IPS-15b (cell line): ENCODE data around the gene ARHGAP9.

Experiments
- H3K27me3 ChIP-seq: one replicate; pipeline ENCODE4 v1.6.1; 2013; ENCODE audit warnings: low read length; ENCODE audit not compliant: control insufficient read depth, insufficient read depth
- H3K36me3 ChIP-seq: one replicate; pipeline ENCODE4 v1.6.1; 2013; ENCODE audit warnings: low read length; ENCODE audit not compliant: control insufficient read depth, insufficient read depth
- H3K4me1 ChIP-seq: one replicate; pipeline ENCODE4 v1.6.1; 2013; ENCODE audit warnings: mild to moderate bottlenecking, low read length; ENCODE audit not compliant: control insufficient read depth, insufficient read depth
- H3K4me3 ChIP-seq: one replicate; pipeline ENCODE4 v1.5.1; 2013; ENCODE audit warnings: low read depth, low read length
- H3K9ac ChIP-seq: one replicate; pipeline ENCODE4 v1.6.1; 2013; ENCODE audit warnings: low read depth, mild to moderate bottlenecking, low read length
- H3K9me3 ChIP-seq: one replicate; pipeline ENCODE4 v1.6.1; 2013; ENCODE audit warnings: mild to moderate bottlenecking, low read length; ENCODE audit not compliant: control insufficient read depth, insufficient read depth

The ARHGAP9 gene

DNA sequence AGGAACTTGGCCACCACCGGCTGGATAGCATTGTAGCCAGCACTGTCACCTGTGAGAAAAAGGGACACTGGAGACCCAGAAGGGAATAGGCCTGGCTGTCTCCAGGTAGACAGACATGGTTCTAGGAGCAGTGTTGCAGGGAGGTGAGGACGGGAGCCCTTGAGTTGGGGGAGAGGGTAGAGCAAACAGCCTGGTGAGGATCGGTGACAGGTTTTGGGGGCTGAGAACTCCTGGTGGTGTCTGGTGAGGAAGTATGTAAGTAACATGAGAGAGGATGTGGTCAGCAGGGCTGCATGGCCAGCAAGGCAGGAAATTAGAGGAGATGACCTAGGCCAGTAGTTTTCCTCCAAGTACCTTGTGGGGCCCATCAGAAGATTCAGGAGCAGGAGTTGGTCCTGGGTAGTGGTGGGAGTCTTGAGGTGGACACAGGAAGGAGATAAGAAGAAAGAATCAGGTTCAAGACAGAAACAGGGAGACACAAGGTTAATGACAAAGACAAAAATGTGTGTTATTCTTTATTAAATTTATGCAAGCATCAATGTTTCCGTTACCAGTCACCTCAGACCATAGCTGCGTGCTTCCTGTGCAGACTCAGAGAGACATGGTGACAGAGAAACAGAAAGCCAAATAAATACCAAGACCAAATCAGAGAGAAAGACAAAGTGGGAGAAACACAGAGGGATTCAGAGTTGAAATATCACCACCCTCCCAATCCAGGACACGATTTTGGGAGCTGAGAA is at the start of gene ARHGAP9:
ARHGAP9 (minus strand) TSS at position 491 of the 740 bp plus-strand sequence; CDS start at position 31, 460 bp downstream.
- no peaks in the 10 kb centered on the region for H3K36me3 ChIP-seq
- H3K9me3 ChIP-seq, result no peaks in the 10 kb centered on the region
- H3K27me3 ChIP-seq, result peaks cover 39% of the 10 kb centered on the region
- no peak within 1 kb of the TSS for H3K4me3 ChIP-seq
- H3K9ac ChIP-seq, result no peak within 1 kb of the TSS
- peaks cover 11% of the 10 kb centered on the region for H3K4me1 ChIP-seq

- Histone ChIP-seq H3K9me3 (no peaks in the 10 kb centered on the region), H3K36me3 (peaks cover 37% of the 10 kb centered on the region)
Measured at GRCh38 chr12:57528831-57529555, 49.3 kb upstream of the ARHGAP9 start.

GRCh38 chr12:57528176-57528575 is 48.5 kb upstream of the ARHGAP9 start:
- Histone ChIP-seq H3K27me3 (no peaks in the 10 kb centered on the region), H3K36me3 (peaks cover 35% of the 10 kb centered on the region), H3K4me3 (no peak overlapping the region), H3K4me1 (peaks cover 7% of the 10 kb centered on the region), H3K9me3 (no peaks in the 10 kb centered on the region), H3K9ac (no peak overlapping the region)

More at GRCh38 chr12:57528831-57529555, 49.3 kb upstream of the ARHGAP9 start:
- H3K9ac ChIP-seq, result no peak overlapping the region
- no peak overlapping the region for H3K4me3 ChIP-seq
- H3K27me3 ChIP-seq, result no peaks in the 10 kb centered on the region
- H3K4me1 ChIP-seq, result peaks cover 2% of the 10 kb centered on the region

- peaks cover 7% of the 10 kb centered on the region for H3K4me1 ChIP-seq
- H3K27me3 ChIP-seq, result no peaks in the 10 kb centered on the region
- peaks cover 34% of the 10 kb centered on the region for H3K36me3 ChIP-seq
- H3K9me3 ChIP-seq, result no peaks in the 10 kb centered on the region
- H3K4me3 ChIP-seq, result no peak overlapping the region
- H3K9ac ChIP-seq, result no peak overlapping the region
Measured at GRCh38 chr12:57527184-57527583, 47.5 kb upstream of the ARHGAP9 start.

DNA sequence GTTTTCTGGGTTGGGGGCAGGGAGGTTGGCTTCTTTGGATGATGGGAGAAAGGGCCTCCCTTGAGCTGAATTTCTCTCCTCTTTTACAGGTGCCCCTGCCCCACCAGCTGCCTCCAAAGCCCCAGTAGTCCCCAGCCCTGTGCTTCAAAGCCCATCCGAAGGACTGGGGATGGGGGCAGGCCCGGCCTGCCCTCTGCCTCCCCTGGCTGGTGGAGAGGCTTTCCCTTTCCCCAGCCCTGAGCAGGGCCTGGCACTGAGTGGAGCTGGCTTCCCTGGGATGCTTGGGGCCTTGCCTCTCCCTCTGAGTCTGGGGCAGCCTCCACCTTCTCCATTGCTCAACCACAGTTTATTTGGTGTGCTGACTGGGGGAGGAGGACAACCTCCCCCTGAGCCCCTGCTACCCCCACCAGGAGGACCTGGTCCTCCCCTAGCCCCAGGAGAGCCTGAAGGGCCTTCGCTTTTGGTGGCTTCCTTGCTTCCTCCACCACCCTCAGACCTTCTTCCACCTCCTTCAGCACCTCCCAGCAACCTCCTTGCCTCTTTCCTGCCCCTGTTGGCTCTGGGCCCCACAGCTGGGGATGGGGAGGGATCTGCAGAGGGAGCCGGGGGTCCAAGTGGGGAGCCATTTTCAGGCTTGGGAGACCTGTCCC is 46.9 kb upstream of the ARHGAP9 start:
- Histone ChIP-seq H3K4me1 (peaks cover 7% of the 10 kb centered on the region), H3K9me3 (no peaks in the 10 kb centered on the region), H3K27me3 (no peaks in the 10 kb centered on the region), H3K4me3 (no peak overlapping the region), H3K9ac (no peak overlapping the region), H3K36me3 (peaks cover 31% of the 10 kb centered on the region)

DNA sequence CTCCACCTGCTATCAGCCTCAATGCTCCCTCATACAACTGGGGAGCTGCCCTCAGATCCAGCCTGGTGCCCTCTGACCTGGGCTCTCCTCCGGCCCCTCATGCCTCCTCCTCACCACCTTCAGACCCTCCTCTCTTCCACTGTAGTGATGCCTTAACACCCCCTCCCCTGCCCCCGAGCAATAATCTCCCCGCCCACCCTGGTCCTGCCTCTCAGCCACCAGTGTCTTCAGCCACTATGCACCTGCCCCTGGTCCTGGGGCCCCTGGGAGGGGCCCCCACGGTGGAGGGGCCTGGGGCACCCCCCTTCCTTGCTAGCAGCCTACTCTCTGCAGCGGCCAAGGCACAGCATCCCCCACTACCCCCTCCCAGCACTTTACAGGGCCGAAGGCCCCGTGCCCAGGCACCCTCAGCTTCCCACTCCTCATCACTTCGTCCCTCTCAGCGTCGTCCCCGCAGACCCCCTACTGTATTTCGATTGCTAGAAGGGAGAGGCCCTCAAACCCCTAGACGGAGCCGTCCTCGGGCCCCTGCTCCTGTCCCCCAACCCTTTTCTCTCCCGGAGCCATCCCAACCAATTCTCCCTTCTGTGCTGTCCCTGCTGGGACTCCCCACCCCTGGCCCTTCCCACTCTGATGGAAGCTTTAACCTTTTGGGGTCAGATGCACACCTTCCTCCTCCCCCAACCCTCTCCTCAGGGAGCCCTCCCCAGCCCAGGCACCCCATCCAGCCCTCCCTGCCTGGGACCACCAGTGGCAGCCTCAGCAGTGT is 46.1 kb upstream of the ARHGAP9 start:
- H3K9ac ChIP-seq, result no peak overlapping the region
- peaks cover 31% of the 10 kb centered on the region for H3K36me3 ChIP-seq
- no peak overlapping the region for H3K4me3 ChIP-seq
- no peaks in the 10 kb centered on the region for H3K27me3 ChIP-seq
- H3K9me3 ChIP-seq, result no peaks in the 10 kb centered on the region
- H3K4me1 ChIP-seq, result peaks cover 7% of the 10 kb centered on the region

DNA sequence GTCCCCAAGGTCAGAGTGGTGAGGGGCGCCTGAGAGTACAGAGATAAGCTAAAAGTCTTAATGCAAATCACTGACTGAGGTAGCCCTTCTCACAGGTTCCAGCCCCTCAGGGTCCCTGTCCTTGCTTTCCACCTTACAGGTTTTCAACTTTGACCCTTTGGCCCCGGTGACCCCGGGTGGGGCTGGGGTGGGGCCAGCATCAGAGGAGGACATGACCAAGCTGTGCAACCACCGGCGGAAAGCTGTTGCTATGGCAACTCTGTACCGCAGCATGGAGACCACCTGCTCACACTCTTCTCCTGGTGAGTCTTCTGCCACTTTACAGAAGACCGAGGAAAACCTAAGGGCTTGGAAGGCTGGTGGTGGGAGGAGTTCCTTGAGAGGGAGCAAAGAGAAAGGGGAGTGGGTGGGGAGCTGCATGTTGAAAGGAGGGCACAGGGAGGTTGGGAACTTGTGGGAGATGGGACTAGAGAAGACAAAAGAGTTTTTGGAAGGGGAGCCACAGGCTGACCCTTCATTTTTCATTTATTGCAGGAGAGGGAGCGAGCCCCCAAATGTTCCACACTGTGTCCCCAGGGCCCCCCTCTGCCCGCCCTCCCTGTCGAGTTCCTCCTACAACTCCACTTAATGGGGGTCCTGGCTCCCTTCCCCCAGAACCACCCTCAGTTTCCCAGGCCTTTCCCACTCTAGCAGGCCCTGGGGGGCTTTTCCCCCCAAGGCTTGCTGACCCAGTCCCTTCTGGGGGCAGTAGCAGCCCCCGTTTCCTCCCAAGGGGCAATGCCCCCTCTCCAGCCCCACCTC is 45.3 kb upstream of the ARHGAP9 start:
- Histone ChIP-seq H3K4me1 (peaks cover 7% of the 10 kb centered on the region), H3K4me3 (no peak overlapping the region), H3K9me3 (no peaks in the 10 kb centered on the region), H3K27me3 (no peaks in the 10 kb centered on the region), H3K36me3 (peaks cover 23% of the 10 kb centered on the region), H3K9ac (no peak overlapping the region)

GRCh38 chr12:57523706-57524614 is 44.3 kb upstream of the ARHGAP9 start:
- H3K9ac ChIP-seq, result no peak overlapping the region
- H3K36me3 ChIP-seq, result peaks cover 16% of the 10 kb centered on the region
- H3K4me1 ChIP-seq, result peaks cover 9% of the 10 kb centered on the region
- H3K9me3 ChIP-seq, result no peaks in the 10 kb centered on the region
- H3K4me3 ChIP-seq, result peak overlapping the region; percentile 90
- H3K27me3 ChIP-seq, result no peaks in the 10 kb centered on the region

GRCh38 chr12:57522887-57523705 is 43.4 kb upstream of the ARHGAP9 start:
- Histone ChIP-seq H3K9ac (peak overlapping the region; percentile 79), H3K9me3 (no peaks in the 10 kb centered on the region), H3K36me3 (peaks cover 15% of the 10 kb centered on the region), H3K4me3 (peak overlapping the region; percentile 90), H3K4me1 (peaks cover 13% of the 10 kb centered on the region), H3K27me3 (no peaks in the 10 kb centered on the region)
